H9 (cell line): ENCODE measurements around the gene GOT1. TPM values are rescaled to one million over a fixed set of nuclear protein-coding genes. Genes with fewer than 3 reads are reported as not detected.

Experiments
- DNase-seq: peaks from one replicate; pipeline ENCODE4 v3.0.0-alpha.2; 2017
- H2AFZ ChIP-seq: one replicate; pipeline ENCODE4 v1.6.1; 2013; ENCODE audit warnings: mild to moderate bottlenecking, low read length, control low read depth, moderate library complexity
- H2AK5ac ChIP-seq: 2 replicates; pipeline ENCODE4 v1.6.1; 2013; ENCODE audit warnings: low read length, control low read depth, mixed read lengths; ENCODE audit not compliant: insufficient read length
- H2BK120ac ChIP-seq: one replicate; pipeline ENCODE4 v1.6.1; 2013; ENCODE audit warnings: low read depth, mild to moderate bottlenecking, low read length, control low read depth, inconsistent platforms; ENCODE audit not compliant: poor library complexity, severe bottlenecking
- H2BK12ac ChIP-seq: 2 replicates; pipeline ENCODE4 v1.6.1; 2013; ENCODE audit warnings: low read length, control low read depth, mixed read lengths, low read depth; ENCODE audit not compliant: insufficient read length
- H2BK15ac ChIP-seq: 2 replicates; pipeline ENCODE4 v1.6.1; 2013; ENCODE audit warnings: low read depth, low read length, control low read depth
- H2BK20ac ChIP-seq: one replicate; pipeline ENCODE4 v1.6.1; 2013; ENCODE audit warnings: low read depth, mild to moderate bottlenecking, low read length, control low read depth, inconsistent platforms; ENCODE audit not compliant: poor library complexity, severe bottlenecking
- H2BK5ac ChIP-seq: 2 replicates; pipeline ENCODE4 v1.6.1; 2013; ENCODE audit warnings: low read length, control low read depth, mixed read lengths; ENCODE audit not compliant: insufficient read length
- H3K14ac ChIP-seq: 2 replicates; pipeline ENCODE4 v1.6.1; 2013; ENCODE audit warnings: low read length, control low read depth; ENCODE audit not compliant: insufficient read depth
- H3K18ac ChIP-seq: 2 replicates; pipeline ENCODE4 v1.6.1; 2013; ENCODE audit warnings: low read depth, mild to moderate bottlenecking, mixed read lengths, low read length, control low read depth; ENCODE audit not compliant: insufficient read length
- H3K23ac ChIP-seq: 2 replicates; pipeline ENCODE4 v1.6.1; 2013; ENCODE audit warnings: low read length, control low read depth, mixed read lengths, low read depth; ENCODE audit not compliant: insufficient read length
- H3K23me2 ChIP-seq: 2 replicates; pipeline ENCODE4 v1.6.1; 2013; ENCODE audit warnings: low read depth, mild to moderate bottlenecking, mixed read lengths, low read length, control low read depth; ENCODE audit not compliant: insufficient read length, poor library complexity, severe bottlenecking
- H3K27ac ChIP-seq: 2 replicates; pipeline ENCODE4 v1.5.1; 2013; ENCODE audit warnings: low read length, control low read depth, mixed read lengths, low read depth; ENCODE audit not compliant: insufficient read length
- H3K27me3 ChIP-seq: 2 replicates; pipeline ENCODE4 v1.6.1; 2013; ENCODE audit warnings: low read length, control low read depth, inconsistent platforms; ENCODE audit not compliant: insufficient read depth
- H3K4ac ChIP-seq: 2 replicates; pipeline ENCODE4 v1.6.1; 2013; ENCODE audit warnings: low read depth, mild to moderate bottlenecking, control low read depth, inconsistent platforms, low read length, moderate library complexity
- H3K4me1 ChIP-seq: 2 replicates; pipeline ENCODE4 v1.6.1; 2013; ENCODE audit warnings: low read length, control low read depth, inconsistent platforms; ENCODE audit not compliant: insufficient read depth
- H3K4me2 ChIP-seq: 2 replicates; pipeline ENCODE4 v1.6.1; 2013; ENCODE audit warnings: low read length, control low read depth, mixed read lengths; ENCODE audit not compliant: insufficient read length, insufficient read depth
- H3K56ac ChIP-seq: 2 replicates; pipeline ENCODE4 v1.6.1; 2013; ENCODE audit warnings: low read depth, mild to moderate bottlenecking, mixed read lengths, low read length, control low read depth; ENCODE audit not compliant: insufficient read length
- H3K79me1 ChIP-seq: 2 replicates; pipeline ENCODE4 v1.6.1; 2013; ENCODE audit warnings: low read depth, mild to moderate bottlenecking, moderate library complexity, low read length, control low read depth, inconsistent platforms; ENCODE audit not compliant: insufficient read depth, poor library complexity, severe bottlenecking
- H3K79me2 ChIP-seq: 2 replicates; pipeline ENCODE4 v1.6.1; 2013; ENCODE audit warnings: low read length, control low read depth, inconsistent platforms; ENCODE audit not compliant: insufficient read depth
- H3K9ac ChIP-seq: 2 replicates; pipeline ENCODE4 v1.6.1; 2013; ENCODE audit warnings: low read length, control low read depth, mixed read lengths; ENCODE audit not compliant: insufficient read length; ENCODE audit errors: extremely low read depth
- H3K9me3 ChIP-seq: one replicate; pipeline ENCODE4 v1.6.1; 2013; ENCODE audit warnings: low read depth, low read length, inconsistent platforms; ENCODE audit not compliant: control insufficient read depth
- H3T11ph ChIP-seq: one replicate; pipeline ENCODE4 v1.6.1; 2013; ENCODE audit warnings: mild to moderate bottlenecking, low read length, control low read depth, inconsistent platforms
- H4K20me1 ChIP-seq: one replicate; pipeline ENCODE4 v1.6.1; 2013; ENCODE audit not compliant: control insufficient read depth, insufficient read length, insufficient read depth
- H4K5ac ChIP-seq: 2 replicates; pipeline ENCODE4 v1.6.1; 2013; ENCODE audit warnings: low read depth, mild to moderate bottlenecking, mixed read lengths, low read length, control low read depth; ENCODE audit not compliant: insufficient read length
- H4K8ac ChIP-seq: replicated peaks from 2 replicates; pipeline ENCODE4 v1.6.1; 2013; ENCODE audit warnings: low read length, control low read depth, mixed read lengths, low read depth; ENCODE audit not compliant: insufficient read length
- H4K91ac ChIP-seq: 2 replicates; pipeline ENCODE4 v1.6.1; 2013; ENCODE audit warnings: low read depth, mild to moderate bottlenecking, moderate library complexity, mixed read lengths, low read length, control low read depth; ENCODE audit not compliant: insufficient read length
- H3K27ac Mint-ChIP-seq, 3 experiments: 2 replicates in 2 of 3; 3 replicates in 1 of 3; pipeline ENCODE4 v1.8.0; 2020 to 2021; ENCODE audit warnings: mixed read lengths in 3 of 3, mild to moderate bottlenecking in 1 of 3, moderate library complexity in 1 of 3
- H3K27me3 Mint-ChIP-seq: 2 replicates; pipeline ENCODE4 v1.8.0; 2021; ENCODE audit warnings: low read depth, mild to moderate bottlenecking, moderate library complexity, mixed read lengths
- H3K36me3 Mint-ChIP-seq, 3 experiments: 2 replicates in 2 of 3; 3 replicates in 1 of 3; pipeline ENCODE4 v1.8.0; 2020 to 2021; ENCODE audit warnings: low read depth in 3 of 3, mixed read lengths in 3 of 3; ENCODE audit not compliant: insufficient read depth in 1 of 3
- H3K4me1 Mint-ChIP-seq, 2 experiments: 2 replicates each; pipeline ENCODE4 v1.8.0; 2020; ENCODE audit warnings: mixed read lengths in 2 of 2
- H3K4me3 Mint-ChIP-seq, 2 experiments: 2 replicates in 1 of 2; 3 replicates in 1 of 2; pipeline ENCODE4 v1.8.0; 2020 to 2021; ENCODE audit warnings: mild to moderate bottlenecking in 2 of 2, mixed read lengths in 2 of 2, moderate library complexity in 1 of 2
- H3K9me3 Mint-ChIP-seq, 2 experiments: 2 replicates in 1 of 2; 3 replicates in 1 of 2; pipeline ENCODE4 v1.8.0; 2020; ENCODE audit warnings: mild to moderate bottlenecking in 2 of 2, mixed read lengths in 2 of 2, moderate library complexity in 1 of 2
- WGBS: extraction: QIAGEN DNeasy Blood & Tissue Kit; methylation state at CpG from one replicate; pipeline ENCODE4 v1.1.7; 2013; ENCODE audit warnings: missing lambda C conversion rate, low lambda C conversion rate, mixed read lengths; ENCODE audit not compliant: insufficient read length; ENCODE audit errors: extremely low coverage; 5-methylcytosine and 5-hydroxymethylcytosine counted together
- total RNA-seq: library from RNA; stranded (reverse); gene quantifications from 2 replicates; pipeline ENCODE4 v1.2.1, GENCODE V29; 2021
- TF ChIP-seq, protein P1 (sequence below): fragments of 200-600 bp; sonication (generic); conservative IDR thresholded peaks from 3 replicates; pipeline ENCODE4 v1.8.0; 2021; ENCODE audit warnings: antibody characterized with exemption, mild to moderate bottlenecking

The GOT1 gene
- total RNA-seq, 1 experiment from 2014 or later = 43.3 TPM

GRCh38 chr10:99403674-99404073 is 26.8 kb downstream of the GOT1 start:
- TF ChIP-seq, protein P1, sequence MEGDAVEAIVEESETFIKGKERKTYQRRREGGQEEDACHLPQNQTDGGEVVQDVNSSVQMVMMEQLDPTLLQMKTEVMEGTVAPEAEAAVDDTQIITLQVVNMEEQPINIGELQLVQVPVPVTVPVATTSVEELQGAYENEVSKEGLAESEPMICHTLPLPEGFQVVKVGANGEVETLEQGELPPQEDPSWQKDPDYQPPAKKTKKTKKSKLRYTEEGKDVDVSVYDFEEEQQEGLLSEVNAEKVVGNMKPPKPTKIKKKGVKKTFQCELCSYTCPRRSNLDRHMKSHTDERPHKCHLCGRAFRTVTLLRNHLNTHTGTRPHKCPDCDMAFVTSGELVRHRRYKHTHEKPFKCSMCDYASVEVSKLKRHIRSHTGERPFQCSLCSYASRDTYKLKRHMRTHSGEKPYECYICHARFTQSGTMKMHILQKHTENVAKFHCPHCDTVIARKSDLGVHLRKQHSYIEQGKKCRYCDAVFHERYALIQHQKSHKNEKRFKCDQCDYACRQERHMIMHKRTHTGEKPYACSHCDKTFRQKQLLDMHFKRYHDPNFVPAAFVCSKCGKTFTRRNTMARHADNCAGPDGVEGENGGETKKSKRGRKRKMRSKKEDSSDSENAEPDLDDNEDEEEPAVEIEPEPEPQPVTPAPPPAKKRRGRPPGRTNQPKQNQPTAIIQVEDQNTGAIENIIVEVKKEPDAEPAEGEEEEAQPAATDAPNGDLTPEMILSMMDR = no peak

More at GRCh38 chr10:99403674-99404073, 26.8 kb downstream of the GOT1 start:
- Histone ChIP-seq H4K5ac (no peak overlapping the region), H2BK12ac (no peak overlapping the region), H3K23ac (no peak overlapping the region), H3K23me2 (no peaks in the 10 kb centered on the region), H2BK5ac (no peak overlapping the region), H2BK120ac (no peak overlapping the region), H3K9ac (no peak overlapping the region), H3K4me1 (no peaks in the 10 kb centered on the region), H4K91ac (no peak overlapping the region), H3K4ac (no peak overlapping the region), H2BK20ac (no peak overlapping the region), H4K8ac (no peak overlapping the region), H4K20me1 (no peaks in the 10 kb centered on the region), H3K79me1 (no peaks in the 10 kb centered on the region), H3K9me3 (no peaks in the 10 kb centered on the region), H2BK15ac (no peak overlapping the region), H3K18ac (no peak overlapping the region), H3K79me2 (no peaks in the 10 kb centered on the region), H3K14ac (no peak overlapping the region), H3T11ph (no peak overlapping the region), H3K27me3 (no peaks in the 10 kb centered on the region), H3K27ac (no peak overlapping the region), H3K4me2 (no peak overlapping the region), H2AFZ (no peak overlapping the region), H2AK5ac (no peak overlapping the region), H3K56ac (no peak overlapping the region)
- H3K36me3 Mint-ChIP-seq = peaks cover 22 to 78% (median 64%) of the 10 kb centered on the region in 3 experiments; a peak in 6 of 7 replicates
- H3K4me3 Mint-ChIP-seq = no peak overlapping the region
- H3K4me1 Mint-ChIP-seq = no peaks in the 10 kb centered on the region
- WGBS = no CpG with 5 or more reads among the region's 9 CpGs
- no peaks in the 10 kb centered on the region for H3K27me3 Mint-ChIP-seq
- H3K9me3 Mint-ChIP-seq = no peaks in the 10 kb centered on the region; a peak in 1 of 5 replicates
- H3K27ac Mint-ChIP-seq = no peak overlapping the region
- no peak for DNase-seq
